ENCODE results near the gene MYO1D. TPM values are rescaled to one million over a fixed set of nuclear protein-coding genes. Genes with fewer than 3 reads are reported as not detected.

Gene MYO1D
- total and polyA plus RNA-seq, 2 of the 13 experiments (the other 11 are each of a cell fraction or from before 2014, with no cell fraction given), result 13.2 to 17.3 TPM

DNA sequence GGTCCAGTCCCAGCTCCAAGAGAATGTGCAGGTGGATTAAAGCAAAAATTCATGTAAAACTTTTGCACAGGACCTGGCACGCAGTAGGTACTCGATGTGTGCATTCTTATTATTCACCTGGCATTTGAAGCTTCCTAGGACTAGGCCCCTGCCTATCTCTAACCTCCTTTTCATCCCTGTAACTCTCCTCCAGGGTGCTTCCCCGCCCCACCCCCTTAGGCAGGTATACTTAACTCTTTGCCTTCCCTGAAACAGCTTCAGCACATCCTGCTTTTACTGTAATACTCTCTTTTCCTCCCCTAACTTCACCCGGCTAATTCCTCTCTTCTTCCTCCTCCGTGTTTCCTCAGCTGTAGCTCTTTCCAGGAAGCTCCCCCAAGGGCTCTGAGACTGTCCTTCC, 335.3 kb downstream of the MYO1D start:
- no peaks in the 10 kb centered on the region; the same call in 1 of the 2 replicates for H4K20me1 ChIP-seq (ENCODE audit: insufficient read depth, low read length)
- WGBS (ENCODE audit: low lambda C conversion rate), result 88% methylated on average over 5 of the region's 5 CpGs
- no peak overlapping the region for H3K9ac ChIP-seq (ENCODE audit: insufficient read depth, low read depth, low read length)
- H3K27ac ChIP-seq (ENCODE audit: extremely low read length, insufficient read depth, low read length), result no peak overlapping the region
- intact Hi-C loops (cut with micrococcal nuclease; ENCODE audit: unreplicated experiment) (no loop called here), in situ Hi-C loops (cut with HindIII; ENCODE audit: extremely low pct_ligation_motif_present, low pct_unique_long_range_greater_than_20kb) (no loop called here)
- no peak overlapping the region for H3K4me3 ChIP-seq (replicated peaks in 1 of 3; ENCODE audit: insufficient read depth in 1 of 3, low read depth in 2 of 3, low read length in 3 of 3)
- POLR2A ChIA-PET, result no interaction called here
- no peaks in the 10 kb centered on the region for H3K79me2 ChIP-seq (ENCODE audit: insufficient read depth, low read length)
- DNase-seq (ENCODE audit: low spot score), result no peak
- no peaks in the 10 kb centered on the region for H3K9me3 ChIP-seq (ENCODE audit: low read length)
- H3K36me3 ChIP-seq (replicated peaks in 1 of 2; ENCODE audit: control insufficient read depth in 1 of 2, insufficient read depth in 2 of 2, low read length in 2 of 2), result no peaks in the 10 kb centered on the region
- FAIRE-seq, result no peak
- 0 out of 2 replicates have a peak, but pooled peaks cover 5% of the 10 kb centered on the region for H3K4me1 ChIP-seq (ENCODE audit: insufficient read depth, low read length)
- BruUV-seq (replicated peaks), result no TSS peak
- no peak for TF ChIP-seq ZNF230 (CRISPR knock-in tag; IDR thresholded peaks at IDR 0.05)
- TF ChIP-seq, protein P1, sequence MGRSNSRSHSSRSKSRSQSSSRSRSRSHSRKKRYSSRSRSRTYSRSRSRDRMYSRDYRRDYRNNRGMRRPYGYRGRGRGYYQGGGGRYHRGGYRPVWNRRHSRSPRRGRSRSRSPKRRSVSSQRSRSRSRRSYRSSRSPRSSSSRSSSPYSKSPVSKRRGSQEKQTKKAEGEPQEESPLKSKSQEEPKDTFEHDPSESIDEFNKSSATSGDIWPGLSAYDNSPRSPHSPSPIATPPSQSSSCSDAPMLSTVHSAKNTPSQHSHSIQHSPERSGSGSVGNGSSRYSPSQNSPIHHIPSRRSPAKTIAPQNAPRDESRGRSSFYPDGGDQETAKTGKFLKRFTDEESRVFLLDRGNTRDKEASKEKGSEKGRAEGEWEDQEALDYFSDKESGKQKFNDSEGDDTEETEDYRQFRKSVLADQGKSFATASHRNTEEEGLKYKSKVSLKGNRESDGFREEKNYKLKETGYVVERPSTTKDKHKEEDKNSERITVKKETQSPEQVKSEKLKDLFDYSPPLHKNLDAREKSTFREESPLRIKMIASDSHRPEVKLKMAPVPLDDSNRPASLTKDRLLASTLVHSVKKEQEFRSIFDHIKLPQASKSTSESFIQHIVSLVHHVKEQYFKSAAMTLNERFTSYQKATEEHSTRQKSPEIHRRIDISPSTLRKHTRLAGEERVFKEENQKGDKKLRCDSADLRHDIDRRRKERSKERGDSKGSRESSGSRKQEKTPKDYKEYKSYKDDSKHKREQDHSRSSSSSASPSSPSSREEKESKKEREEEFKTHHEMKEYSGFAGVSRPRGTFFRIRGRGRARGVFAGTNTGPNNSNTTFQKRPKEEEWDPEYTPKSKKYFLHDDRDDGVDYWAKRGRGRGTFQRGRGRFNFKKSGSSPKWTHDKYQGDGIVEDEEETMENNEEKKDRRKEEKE (IDR thresholded peaks at IDR 0.05), result no peak
- TF ChIP-seq YY1 (IDR thresholded peaks at IDR 0.05; ENCODE audit: insufficient read depth, insufficient replicate concordance, low read depth, low read length), result no peak
- TF ChIP-seq, protein P2, sequence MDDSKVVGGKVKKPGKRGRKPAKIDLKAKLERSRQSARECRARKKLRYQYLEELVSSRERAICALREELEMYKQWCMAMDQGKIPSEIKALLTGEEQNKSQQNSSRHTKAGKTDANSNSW (CRISPR knock-in tag; IDR thresholded peaks at IDR 0.05; ENCODE audit: borderline replicate concordance), result no peak
- TF ChIP-seq, protein P3, sequence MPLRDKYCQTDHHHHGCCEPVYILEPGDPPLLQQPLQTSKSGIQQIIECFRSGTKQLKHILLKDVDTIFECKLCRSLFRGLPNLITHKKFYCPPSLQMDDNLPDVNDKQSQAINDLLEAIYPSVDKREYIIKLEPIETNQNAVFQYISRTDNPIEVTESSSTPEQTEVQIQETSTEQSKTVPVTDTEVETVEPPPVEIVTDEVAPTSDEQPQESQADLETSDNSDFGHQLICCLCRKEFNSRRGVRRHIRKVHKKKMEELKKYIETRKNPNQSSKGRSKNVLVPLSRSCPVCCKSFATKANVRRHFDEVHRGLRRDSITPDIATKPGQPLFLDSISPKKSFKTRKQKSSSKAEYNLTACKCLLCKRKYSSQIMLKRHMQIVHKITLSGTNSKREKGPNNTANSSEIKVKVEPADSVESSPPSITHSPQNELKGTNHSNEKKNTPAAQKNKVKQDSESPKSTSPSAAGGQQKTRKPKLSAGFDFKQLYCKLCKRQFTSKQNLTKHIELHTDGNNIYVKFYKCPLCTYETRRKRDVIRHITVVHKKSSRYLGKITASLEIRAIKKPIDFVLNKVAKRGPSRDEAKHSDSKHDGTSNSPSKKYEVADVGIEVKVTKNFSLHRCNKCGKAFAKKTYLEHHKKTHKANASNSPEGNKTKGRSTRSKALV (CRISPR knock-in tag; IDR thresholded peaks at IDR 0.05), result no peak
- TF ChIP-seq NFKBIZ (CRISPR knock-in tag; IDR thresholded peaks at IDR 0.05), result no peak
- TF ChIP-seq ZNF672 (CRISPR knock-in tag; IDR thresholded peaks at IDR 0.05), result no peak
- TF ChIP-seq, protein P4, sequence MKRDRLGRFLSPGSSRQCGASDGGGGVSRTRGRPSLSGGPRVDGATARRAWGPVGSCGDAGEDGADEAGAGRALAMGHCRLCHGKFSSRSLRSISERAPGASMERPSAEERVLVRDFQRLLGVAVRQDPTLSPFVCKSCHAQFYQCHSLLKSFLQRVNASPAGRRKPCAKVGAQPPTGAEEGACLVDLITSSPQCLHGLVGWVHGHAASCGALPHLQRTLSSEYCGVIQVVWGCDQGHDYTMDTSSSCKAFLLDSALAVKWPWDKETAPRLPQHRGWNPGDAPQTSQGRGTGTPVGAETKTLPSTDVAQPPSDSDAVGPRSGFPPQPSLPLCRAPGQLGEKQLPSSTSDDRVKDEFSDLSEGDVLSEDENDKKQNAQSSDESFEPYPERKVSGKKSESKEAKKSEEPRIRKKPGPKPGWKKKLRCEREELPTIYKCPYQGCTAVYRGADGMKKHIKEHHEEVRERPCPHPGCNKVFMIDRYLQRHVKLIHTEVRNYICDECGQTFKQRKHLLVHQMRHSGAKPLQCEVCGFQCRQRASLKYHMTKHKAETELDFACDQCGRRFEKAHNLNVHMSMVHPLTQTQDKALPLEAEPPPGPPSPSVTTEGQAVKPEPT (CRISPR knock-in tag; IDR thresholded peaks at IDR 0.05; ENCODE audit: low read depth), result no peak
- no peak for TF ChIP-seq NFE2 (CRISPR knock-in tag; IDR thresholded peaks at IDR 0.05)
- TF ChIP-seq ZNF441 (CRISPR knock-in tag; IDR thresholded peaks at IDR 0.05; ENCODE audit: borderline replicate concordance), result no peak
- TF ChIP-seq NFRKB (IDR thresholded peaks at IDR 0.05), result no peak
- H2AFZ ChIP-seq (ENCODE audit: low read length), result no peak overlapping the region
- no peaks in the 10 kb centered on the region for H3K27me3 ChIP-seq (ENCODE audit: control insufficient read depth in 1 of 2, insufficient read depth in 2 of 2, low read length in 2 of 2)
- H3K4me2 ChIP-seq (ENCODE audit: low read depth, low read length), result no peak overlapping the region
- CTCF ChIA-PET (ENCODE audit: low intra/inter-chr PET ratio, low total read pairs), result no interaction called here
- no peak for ATAC-seq

All from HepG2 (cell line).